Ramos (cell line): ENCODE measurements around the gene TBC1D9.

Experiments
- in situ Hi-C: fragments of 300-500 bp; cut with MboI; formaldehyde crosslinking; loops from one replicate; pipeline ENCODE4 v1.14.3; 2022; ENCODE audit warnings: low sequenced_read_pairs; ENCODE audit not compliant: unreplicated experiment

TBC1D9 gene

GRCh38 chr4:140701071-140701470, 55.1 kb downstream of the TBC1D9 start:
- in situ Hi-C loops = no loop called here

GRCh38 chr4:140697709-140698560, 58.2 kb downstream of the TBC1D9 start:
- in situ Hi-C loops = no loop called here

- in situ Hi-C loops = no loop called here
These were observed 60.7 kb downstream of the TBC1D9 start for GRCh38 chr4:140695483-140695882.

GRCh38 chr4:140693562-140693961, 62.6 kb downstream of the TBC1D9 start:
- in situ Hi-C loops = no loop called here

- in situ Hi-C loops = no loop called here
These were observed 64.8 kb downstream of the TBC1D9 start for GRCh38 chr4:140691369-140691768.

GRCh38 chr4:140690093-140690492, 66.1 kb downstream of the TBC1D9 start:
- in situ Hi-C loops = no loop called here

DNA sequence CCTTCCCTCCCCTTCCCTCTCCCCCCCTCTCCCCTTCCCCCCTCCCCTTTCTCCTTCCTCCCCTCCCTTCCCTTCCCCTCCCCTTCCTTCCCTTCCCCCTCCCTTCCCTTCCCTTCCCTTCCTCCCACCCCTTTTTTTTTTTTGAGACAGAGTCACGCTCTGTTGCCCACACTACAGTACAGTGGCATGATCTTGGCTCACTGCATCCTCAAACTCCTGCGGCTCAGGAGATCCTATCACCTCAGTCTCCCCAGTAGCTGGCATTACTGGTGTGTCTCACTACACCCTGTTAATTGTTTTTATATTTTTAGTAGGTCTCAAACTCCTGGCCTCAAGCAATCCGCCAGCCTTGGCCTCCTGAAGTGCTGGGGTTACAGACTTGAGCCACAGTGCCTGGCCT, 66.6 kb downstream of the TBC1D9 start:
- in situ Hi-C loops = no loop called here

GRCh38 chr4:140688711-140689598, 67.2 kb downstream of the TBC1D9 start:
- in situ Hi-C loops = no loop called here

GRCh38 chr4:140686796-140687195, 69.4 kb downstream of the TBC1D9 start:
- in situ Hi-C loops = no loop called here

DNA sequence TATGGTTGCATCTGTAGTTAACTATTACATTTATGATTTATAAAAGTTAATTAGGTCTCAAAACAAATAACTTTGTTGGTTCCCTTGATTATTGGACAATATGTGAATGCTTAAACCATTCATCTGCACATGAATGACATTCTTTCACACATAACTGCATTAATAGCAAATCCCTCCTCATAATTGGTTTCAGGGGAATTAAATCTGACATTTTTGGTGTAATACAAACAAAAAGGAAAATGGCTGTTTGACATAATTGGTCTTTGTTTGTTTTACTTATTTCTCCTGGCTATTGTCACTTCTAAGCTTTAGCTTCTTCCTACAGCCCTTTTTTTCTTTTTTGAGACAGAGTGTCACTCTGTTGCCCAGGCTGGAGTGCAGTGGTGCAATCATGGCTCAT, 71.9 kb downstream of the TBC1D9 start:
- in situ Hi-C loops = no loop called here

DNA sequence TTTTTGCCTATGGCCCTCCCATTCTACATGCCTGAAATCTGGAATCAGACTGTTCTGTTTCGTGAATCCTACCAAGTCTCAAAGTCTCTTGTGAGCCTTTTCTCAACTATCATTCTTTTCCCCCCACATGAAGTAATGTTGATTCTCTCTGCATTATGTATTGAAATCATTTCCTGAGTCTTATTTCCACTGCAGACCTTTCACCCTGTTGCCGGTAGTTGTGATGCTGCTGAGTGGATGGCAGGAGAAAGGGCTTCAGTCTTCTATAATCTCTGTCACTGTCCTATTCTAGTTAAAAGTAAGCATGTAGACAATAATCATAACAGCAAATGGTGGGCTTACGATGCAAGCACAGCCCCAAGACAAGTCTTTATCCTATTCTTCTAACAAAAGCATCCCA, 75.0 kb downstream of the TBC1D9 start:
- in situ Hi-C loops = no loop called here

DNA sequence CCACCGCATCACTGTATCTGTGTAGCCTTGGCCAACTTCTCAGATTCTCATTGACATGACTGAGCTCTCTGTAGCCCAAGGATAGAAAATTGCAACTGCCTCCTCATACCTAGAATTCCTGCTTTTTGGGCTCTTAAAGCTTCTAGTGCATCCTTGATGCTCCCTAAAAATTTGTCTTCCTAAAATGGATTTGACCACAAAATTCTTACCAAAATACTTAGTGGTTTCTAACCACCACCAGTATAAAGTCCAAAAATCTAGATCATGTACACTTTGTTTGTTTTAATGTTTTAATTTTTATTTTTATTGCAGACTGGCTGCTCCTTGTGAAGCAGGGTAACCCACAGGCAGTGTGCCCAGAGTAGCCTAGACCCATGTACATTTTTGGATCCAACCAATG, 75.5 kb downstream of the TBC1D9 start:
- in situ Hi-C loops = no loop called here

DNA sequence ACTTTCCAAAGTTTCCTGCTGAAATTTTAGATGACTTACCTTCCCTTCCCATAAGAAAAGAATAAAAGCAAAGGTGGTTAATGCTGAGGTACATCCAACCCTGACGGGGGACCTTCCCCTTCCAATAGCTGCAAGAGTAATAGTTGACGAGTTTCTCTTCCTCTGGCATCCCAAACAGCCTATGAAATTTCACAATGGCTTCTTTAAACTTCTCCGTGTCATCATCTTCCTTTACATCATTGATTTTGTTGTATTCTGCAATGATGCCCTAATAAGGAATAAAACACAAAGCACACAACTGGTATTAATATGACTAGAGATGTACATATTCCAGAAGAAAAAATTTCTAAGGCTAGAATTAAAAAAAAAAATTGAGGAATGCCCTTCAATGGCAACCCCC, 76.6 kb downstream of the TBC1D9 start:
- in situ Hi-C loops = no loop called here

GRCh38 chr4:140675599-140676231, 80.5 kb downstream of the TBC1D9 start:
- in situ Hi-C loops = no loop called here

- in situ Hi-C loops = no loop called here
These were observed 82.5 kb downstream of the TBC1D9 start for GRCh38 chr4:140673729-140674128.

DNA sequence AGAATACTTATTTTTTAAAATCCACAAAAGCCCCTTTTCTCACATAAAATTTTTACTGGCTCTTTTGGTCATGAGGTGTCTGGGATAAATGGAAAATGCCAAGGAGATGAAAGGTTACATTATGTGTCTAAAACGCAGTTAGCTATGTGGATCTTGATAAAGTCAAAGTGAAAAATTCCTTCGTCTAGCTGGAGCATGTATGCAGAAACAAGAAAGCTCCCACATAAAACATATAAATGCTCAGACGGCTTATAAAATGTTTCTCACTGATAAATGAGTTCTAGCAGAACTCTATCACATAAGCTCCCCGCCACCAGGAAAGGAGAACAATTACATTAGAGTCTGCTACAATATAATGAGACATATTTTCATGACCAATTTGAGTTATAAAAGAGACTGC, 83.8 kb downstream of the TBC1D9 start:
- in situ Hi-C loops = no loop called here

DNA sequence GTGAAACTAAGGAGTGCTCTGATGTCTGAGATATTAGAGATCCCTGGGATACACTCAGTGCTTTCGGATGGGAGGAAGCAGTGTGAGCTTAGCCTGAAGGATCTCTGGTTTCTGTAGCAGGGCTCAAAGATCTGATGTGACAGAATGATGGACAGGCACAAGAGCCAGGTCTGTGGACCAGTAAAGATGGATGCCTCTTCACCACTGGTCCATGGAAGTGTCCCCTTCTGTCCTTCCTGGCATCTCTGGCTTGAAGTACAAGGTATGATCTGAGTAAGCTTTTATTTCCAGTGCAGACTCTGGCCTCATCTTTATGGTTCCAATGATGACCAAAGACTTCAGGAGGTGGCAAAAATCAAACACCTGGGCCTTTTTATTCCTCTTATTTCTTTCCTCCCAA, 88.1 kb downstream of the TBC1D9 start:
- in situ Hi-C loops = no loop called here

GRCh38 chr4:140666889-140667614, 89.1 kb downstream of the TBC1D9 start:
- in situ Hi-C loops = no loop called here

- in situ Hi-C loops = no loop called here
These were observed 93.9 kb downstream of the TBC1D9 start for GRCh38 chr4:140662082-140662869.
